ENCODE measurements around the gene KRTAP5-10. TPM values are rescaled to one million over a fixed set of nuclear protein-coding genes. Genes with fewer than 3 reads are reported as not detected.

Gene KRTAP5-10
- polyA plus RNA-seq, 1 of the 3 experiments (the other 2 are of a cell fraction) = not detected

DNA sequence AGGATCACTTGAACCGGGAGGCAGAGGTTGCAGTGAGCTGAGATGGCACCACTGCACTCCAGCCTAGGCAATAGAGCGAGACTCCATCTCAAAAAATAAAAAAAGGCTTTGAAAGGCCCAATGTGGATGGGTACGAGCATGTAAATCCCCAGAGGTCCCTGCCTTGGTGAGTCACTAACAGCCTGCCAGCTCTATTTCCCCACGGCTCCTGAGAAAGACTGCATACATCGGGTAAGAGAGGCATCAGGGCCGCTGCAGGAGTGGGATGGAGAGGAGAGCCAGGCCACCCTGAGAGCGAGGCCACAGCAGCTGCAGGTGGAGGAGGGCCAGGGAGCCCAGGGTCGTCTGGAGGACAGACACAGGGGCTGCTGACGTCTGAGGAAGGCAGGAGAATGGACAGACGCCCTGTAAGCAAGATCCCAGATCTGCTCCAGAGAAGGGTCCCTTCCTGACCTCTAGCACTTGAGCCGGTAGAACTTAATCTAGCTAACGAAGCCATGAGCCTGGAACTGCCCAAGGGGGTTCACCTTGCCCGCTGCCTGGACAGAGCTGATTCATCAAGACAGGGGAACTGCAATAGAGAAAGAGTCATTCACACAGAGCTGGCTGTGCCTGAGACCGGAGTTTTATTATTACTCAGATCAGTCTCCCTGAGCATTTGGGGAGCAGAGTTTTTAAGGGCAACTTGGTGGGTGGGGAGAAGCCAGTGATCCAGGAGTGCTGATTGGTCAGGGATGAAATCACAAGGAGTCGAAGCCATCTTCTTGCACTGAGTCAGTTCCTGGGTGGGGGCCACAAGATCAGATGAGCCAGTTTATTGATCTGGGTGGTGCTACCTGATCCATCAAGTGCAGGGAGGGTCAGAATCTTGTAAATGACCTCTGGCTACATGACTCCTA lies 22.2 kb upstream of the KRTAP5-10 start:
- H3F3A ChIP-seq (replicated peaks; ENCODE audit: insufficient read depth) = no peaks in the 10 kb centered on the region
- POLR2A ChIA-PET = no interaction called here
- H3K9ac ChIP-seq = no peak overlapping the region
- no peaks in the 10 kb centered on the region for H3K36me3 ChIP-seq (replicated peaks in 1 of 2; ENCODE audit: control insufficient read depth in 1 of 2, insufficient read depth in 2 of 2, low read length in 1 of 2)
- peak overlapping the region in 1 of 2 experiments; percentile 56; a peak in 1 of 4 replicates for H3K27ac ChIP-seq (ENCODE audit: low read depth in 2 of 2, low read length in 1 of 2)
- H2AFZ ChIP-seq (ENCODE audit: low read depth) = no peak overlapping the region
- no peaks in the 10 kb centered on the region for H4K20me1 ChIP-seq (ENCODE audit: insufficient read depth)
- CTCF ChIA-PET = interaction anchor here (0.7 to 1.7 kb wide), 3 partner anchors 13 to 37 kb away, joined by 3 to 9 read pairs (median 9); no protein-coding TSS in a partner anchor
- H3K4me3 ChIP-seq (ENCODE audit: low read depth in 2 of 2, low read length in 1 of 2) = no peak overlapping the region
- no peaks in the 10 kb centered on the region for H3K9me3 ChIP-seq
- H3K9me2 ChIP-seq = no peaks in the 10 kb centered on the region
- H3K79me2 ChIP-seq (ENCODE audit: insufficient read depth) = no peaks in the 10 kb centered on the region
- no peak for TF ChIP-seq USF2 (IDR thresholded peaks at IDR 0.05; ENCODE audit: borderline replicate concordance, low read depth, low read length)
- TF ChIP-seq, protein P1, sequence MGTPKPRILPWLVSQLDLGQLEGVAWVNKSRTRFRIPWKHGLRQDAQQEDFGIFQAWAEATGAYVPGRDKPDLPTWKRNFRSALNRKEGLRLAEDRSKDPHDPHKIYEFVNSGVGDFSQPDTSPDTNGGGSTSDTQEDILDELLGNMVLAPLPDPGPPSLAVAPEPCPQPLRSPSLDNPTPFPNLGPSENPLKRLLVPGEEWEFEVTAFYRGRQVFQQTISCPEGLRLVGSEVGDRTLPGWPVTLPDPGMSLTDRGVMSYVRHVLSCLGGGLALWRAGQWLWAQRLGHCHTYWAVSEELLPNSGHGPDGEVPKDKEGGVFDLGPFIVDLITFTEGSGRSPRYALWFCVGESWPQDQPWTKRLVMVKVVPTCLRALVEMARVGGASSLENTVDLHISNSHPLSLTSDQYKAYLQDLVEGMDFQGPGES (IDR thresholded peaks at IDR 0.05; ENCODE audit: low read depth, low read length) = no peak
- DNase-seq = peak; percentile 38
- H3K4me2 ChIP-seq = no peak overlapping the region
- 33% methylated on average over 15 of the region's 15 CpGs for WGBS (ENCODE audit: low lambda C conversion rate)
- peaks cover 0 to 10% of the 10 kb centered on the region in 2 experiments; a peak in 1 of 4 replicates for H3K4me1 ChIP-seq (ENCODE audit: control insufficient read depth in 1 of 2, insufficient read depth in 2 of 2, low read depth in 1 of 2, low read length in 1 of 2)
- no peaks in the 10 kb centered on the region for H3K27me3 ChIP-seq (ENCODE audit: insufficient read depth)

- POLR2A ChIA-PET = no interaction called here
Measured at GRCh38 chr11:71543866-71544265, 21.5 kb upstream of the KRTAP5-10 start.

More at GRCh38 chr11:71543866-71544265, 21.5 kb upstream of the KRTAP5-10 start:
- CTCF ChIA-PET = interaction anchor here (1.2 kb wide), 1 partner anchor 37 kb away, joined by 3 read pairs; no protein-coding TSS in a partner anchor
- Histone ChIP-seq H4K20me1 (ENCODE audit: insufficient read depth) (no peaks in the 10 kb centered on the region), H3K4me1 (ENCODE audit: control insufficient read depth in 1 of 2, insufficient read depth in 2 of 2, low read depth in 1 of 2, low read length in 1 of 2) (peaks cover 0 to 10% of the 10 kb centered on the region in 2 experiments; a peak in 1 of 4 replicates), H3K9me2 (no peaks in the 10 kb centered on the region), H3F3A (replicated peaks; ENCODE audit: insufficient read depth) (no peaks in the 10 kb centered on the region), H3K4me2 (no peak overlapping the region), H3K4me3 (ENCODE audit: low read depth in 2 of 2, low read length in 1 of 2) (no peak overlapping the region), H3K9ac (no peak overlapping the region), H3K79me2 (ENCODE audit: insufficient read depth) (no peaks in the 10 kb centered on the region), H3K27me3 (ENCODE audit: insufficient read depth) (no peaks in the 10 kb centered on the region), H3K9me3 (no peaks in the 10 kb centered on the region), H3K36me3 (replicated peaks in 1 of 2; ENCODE audit: control insufficient read depth in 1 of 2, insufficient read depth in 2 of 2, low read length in 1 of 2) (no peaks in the 10 kb centered on the region), H3K27ac (ENCODE audit: low read depth in 2 of 2, low read length in 1 of 2) (no peak overlapping the region; a peak in 1 of 4 replicates), H2AFZ (ENCODE audit: low read depth) (no peak overlapping the region)
- no peak for TF ChIP-seq JUND (IDR thresholded peaks at IDR 0.05)
- TF ChIP-seq RCOR1 (IDR thresholded peaks at IDR 0.05; ENCODE audit: low read length) = no peak
- TF ChIP-seq GABPA (IDR thresholded peaks at IDR 0.05; ENCODE audit: low read depth) = no peak
- TF ChIP-seq GATA2 (CRISPR knock-in tag; IDR thresholded peaks at IDR 0.05) = no peak
- no peak for TF ChIP-seq EZH2phosphoT487 (IDR thresholded peaks at IDR 0.05; ENCODE audit: borderline replicate concordance, low read depth)
- TF ChIP-seq EP300 (IDR thresholded peaks at IDR 0.05; ENCODE audit: borderline replicate concordance in 1 of 2, low read depth in 1 of 2, low read length in 1 of 2) = no peak
- no peak for TF ChIP-seq TAF1 (IDR thresholded peaks at IDR 0.05; ENCODE audit: borderline replicate concordance, low read depth, low read length)
- TF ChIP-seq NRF1 (IDR thresholded peaks at IDR 0.05; ENCODE audit: low read depth, low read length) = no peak
- WGBS (ENCODE audit: low lambda C conversion rate) = 44% methylated on average over 8 of the region's 8 CpGs
- DNase-seq = no peak

Measured in SK-N-SH (cell line).